ENCODE results near the gene FOXB1.

FOXB1 gene

DNA sequence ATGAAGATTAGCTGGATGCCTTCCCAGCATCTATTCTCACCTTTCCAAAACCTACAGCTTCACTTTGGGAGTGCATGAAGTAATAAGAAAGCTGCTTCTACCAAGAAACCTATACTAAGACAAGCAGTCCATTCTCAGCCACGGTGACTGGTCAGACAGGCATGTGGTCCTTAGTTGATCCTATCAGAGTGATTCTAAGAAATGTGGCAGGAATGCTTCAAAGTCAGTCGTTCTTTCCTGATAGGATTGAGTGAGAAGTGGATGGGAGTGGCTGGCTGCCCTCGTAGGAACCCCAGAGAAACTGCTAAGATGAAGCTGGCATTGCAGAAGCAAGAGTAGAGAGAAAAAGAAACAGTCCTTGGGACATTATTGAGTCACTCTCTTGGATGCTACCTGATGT is 16.6 kb downstream of the FOXB1 start:
- DNase-seq (ENCODE audit: low spot score): no peak

DNA sequence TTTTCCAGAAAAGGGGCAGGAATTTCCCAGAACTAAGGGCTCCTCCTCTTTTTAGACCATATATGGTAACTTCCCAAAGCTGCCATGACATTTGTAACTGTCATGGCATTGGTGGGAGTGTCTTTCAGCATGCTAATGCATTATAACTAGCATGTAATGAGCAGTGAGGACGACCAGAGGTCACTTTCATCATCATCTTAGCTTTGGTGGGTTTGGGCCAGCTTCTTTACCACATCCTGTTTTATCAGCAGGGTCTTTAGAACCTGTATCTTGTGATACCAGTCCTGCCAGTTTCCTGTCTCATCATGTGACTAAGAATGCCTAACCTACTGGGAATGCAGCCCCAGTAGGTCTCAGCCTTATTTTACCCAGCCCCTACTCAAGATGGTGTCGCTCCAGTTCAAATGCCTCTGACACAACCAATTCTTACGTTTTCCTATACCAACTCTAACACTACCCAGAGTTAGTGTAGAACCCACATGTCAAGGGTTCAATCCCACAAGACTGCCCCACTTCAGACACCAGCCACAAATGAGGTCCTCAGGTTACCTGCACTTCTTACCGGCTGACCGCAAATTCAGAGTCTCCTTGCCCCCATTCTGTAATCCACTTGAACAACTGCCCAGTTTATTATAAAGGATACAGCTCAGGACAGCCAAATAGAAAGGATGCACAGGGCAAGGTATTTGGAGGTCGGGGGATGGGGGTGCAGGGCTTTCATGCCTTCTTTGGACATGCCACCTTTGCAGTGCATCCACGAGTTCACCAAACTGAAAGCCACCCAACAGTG is 17.7 kb downstream of the FOXB1 start:
- no peak for DNase-seq (ENCODE audit: low spot score)

DNA sequence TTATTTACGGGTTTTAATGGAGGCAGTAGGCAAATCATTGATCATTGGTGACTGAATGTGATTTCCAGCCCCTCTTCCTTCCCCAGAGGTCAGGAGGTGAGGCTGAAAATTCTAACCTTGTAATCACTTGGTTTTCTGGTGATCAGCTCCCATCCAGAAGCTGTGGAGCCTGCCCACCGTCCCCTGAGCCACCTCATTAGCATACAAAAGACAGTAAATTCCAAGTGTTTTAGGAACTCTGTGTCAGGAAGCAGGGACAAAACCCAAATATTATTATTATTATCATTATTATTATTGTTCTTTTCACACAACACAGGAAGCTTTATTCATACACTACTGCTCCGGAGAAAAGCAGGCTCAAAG is 18.2 kb downstream of the FOXB1 start:
- no peak for DNase-seq (ENCODE audit: low spot score)

DNA sequence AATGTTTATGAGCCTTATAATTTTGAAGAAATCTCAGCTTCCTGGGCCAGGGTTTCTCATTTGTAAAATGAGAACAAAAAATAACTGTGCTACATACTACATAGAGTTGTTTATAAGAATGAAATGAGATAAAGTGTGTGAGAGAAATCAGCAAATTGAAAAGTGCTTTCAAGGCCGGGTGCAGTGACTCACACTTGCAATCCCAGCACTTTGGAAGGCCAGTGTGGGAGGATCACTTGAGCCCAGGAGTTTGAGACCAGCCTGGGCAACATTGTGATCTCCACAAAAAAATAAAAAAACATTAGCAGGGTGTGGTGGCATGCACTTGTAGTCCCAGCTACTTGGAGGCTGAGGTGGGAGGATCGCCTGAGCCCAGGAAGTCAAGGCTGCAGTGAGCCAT is 22.4 kb downstream of the FOXB1 start:
- no peak for DNase-seq (ENCODE audit: low spot score)

DNA sequence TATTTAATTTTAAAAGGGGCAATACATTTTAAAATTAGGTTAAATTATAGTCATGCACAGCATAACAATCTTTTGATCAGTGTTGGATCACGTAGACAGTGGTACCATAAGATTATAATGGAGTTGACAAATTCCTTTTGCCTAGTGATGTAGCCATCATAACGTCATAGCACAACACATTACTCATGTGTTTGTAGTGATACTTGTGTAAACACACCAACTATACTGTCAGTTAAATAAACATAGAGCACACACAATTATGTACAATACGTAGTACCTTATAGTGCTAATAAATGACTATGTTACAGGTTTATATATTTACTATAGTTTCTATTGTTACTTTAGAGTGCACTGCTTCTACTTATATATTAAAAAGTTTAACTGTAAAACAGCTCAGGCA is 31.2 kb downstream of the FOXB1 start:
- DNase-seq (ENCODE audit: low spot score): no peak

DNA sequence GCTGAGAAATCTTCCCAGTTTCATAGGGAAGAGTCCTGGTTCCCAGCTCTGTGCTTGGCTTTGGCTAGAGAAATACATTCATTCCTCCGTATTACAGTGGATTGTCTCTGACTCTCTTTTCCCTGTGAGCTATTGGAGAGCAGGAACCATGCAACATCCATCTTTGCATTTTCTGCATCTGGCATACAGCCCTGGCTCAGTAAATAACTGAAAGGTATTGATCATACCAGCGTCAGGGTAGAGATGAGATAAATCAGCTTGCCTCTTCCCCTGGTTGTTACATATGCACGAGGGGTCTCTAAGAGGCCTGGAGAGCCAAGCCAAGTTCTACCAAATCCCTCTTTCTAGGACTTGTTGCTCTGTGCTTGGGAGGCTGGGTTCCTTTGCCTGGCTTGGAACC is 35.2 kb downstream of the FOXB1 start:
- DNase-seq (ENCODE audit: low spot score): no peak

DNA sequence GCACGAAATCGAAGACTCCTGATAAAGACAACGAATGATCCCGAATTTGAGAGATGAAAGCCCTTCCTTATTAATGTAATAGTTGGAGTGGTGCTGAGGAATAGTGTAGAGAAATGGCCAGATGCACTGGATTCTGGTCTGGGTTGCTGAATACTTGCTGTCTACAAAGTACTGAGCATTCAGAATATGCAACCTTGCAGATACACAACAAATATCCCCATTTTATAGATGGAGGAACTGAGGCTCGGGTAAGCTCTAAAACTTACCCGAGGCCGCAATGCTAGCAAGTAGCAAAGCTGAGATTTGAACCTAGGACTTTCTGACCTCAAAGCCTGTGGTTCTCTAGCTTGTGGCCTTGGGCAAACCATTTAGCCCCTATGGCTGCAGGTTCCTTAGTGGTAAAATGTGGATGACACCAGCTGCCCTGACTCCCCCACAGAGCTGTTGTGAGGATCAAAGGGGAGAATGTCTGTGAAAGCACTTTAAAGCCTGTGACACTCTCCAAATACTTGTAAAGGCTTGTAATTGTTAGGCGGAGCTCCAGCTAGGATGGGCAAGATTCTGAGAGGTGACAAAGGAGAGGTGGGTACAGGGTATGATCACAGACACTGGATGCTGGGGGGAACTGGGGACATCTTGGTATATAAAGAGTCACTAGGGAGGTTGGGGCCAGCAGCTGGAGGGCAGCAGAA is 39.8 kb downstream of the FOXB1 start:
- no peak for DNase-seq (ENCODE audit: low spot score)

DNA sequence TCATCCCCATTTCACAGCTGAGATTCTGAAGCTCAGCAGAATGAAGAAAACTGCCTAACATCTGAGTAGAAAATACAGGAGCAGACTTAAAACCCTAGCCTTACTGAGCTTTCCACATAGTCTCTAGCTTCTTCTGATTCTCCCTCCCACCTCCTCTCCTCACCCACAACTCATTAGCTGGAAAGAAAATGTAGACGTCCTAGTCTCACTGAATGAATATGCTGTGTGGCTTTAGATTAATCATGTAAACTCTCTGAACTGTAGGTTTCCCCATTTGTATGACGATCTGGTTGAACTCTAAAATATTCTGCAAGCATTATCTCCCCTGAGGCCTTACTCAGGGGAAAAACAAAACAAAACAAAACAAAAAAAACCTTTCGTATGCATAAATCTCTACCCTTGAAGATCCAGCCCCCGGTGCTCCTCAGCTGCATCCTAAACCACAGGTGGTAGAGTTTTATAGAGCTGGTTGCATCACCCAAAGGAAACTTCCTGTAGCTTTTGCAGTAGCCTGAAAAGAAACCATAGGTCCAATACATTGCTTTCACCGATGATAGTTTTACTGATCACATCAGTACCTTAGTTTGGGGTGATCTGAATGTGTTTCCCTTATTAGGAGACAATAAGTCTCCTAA is 40.6 kb downstream of the FOXB1 start:
- no peak for DNase-seq (ENCODE audit: low spot score)

DNA sequence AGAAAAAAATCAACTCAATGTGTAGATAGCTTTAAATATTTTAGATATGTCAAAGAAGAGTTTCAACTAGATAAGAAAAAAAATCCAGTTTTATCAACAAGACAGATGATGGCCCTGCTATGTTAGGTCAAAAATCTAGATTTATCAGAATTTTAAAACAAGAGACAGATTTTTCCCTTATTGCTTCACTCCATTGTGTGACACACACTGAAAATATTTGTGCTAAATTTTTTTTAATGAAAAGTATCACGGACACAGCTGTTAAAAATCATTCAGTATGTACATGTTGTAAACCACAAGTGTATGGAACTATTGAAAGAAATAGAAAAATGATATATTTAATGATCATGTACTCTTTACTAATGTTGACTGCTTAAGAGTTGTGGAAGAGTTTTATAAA is 43.6 kb downstream of the FOXB1 start:
- DNase-seq (ENCODE audit: low spot score): no peak

DNA sequence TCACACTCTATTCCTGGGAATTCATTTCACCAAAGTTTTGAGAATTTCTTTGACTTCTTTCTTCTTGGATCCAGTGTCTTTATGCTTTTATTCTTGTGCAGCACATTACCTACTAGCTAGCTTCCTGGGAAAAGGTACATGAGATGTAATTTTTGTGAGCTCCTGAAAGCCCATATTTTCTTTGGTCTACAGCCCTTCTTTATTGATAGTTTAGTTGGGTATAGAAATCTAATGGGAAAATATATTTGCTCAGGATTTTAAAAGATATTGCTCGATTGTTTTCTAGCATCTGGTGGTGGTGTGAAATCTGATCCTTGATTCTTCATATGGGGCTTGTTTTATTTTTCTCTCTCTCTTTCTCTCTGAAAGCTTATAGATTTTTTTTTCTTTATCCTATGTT is 45.8 kb downstream of the FOXB1 start:
- DNase-seq (ENCODE audit: low spot score): no peak

DNA sequence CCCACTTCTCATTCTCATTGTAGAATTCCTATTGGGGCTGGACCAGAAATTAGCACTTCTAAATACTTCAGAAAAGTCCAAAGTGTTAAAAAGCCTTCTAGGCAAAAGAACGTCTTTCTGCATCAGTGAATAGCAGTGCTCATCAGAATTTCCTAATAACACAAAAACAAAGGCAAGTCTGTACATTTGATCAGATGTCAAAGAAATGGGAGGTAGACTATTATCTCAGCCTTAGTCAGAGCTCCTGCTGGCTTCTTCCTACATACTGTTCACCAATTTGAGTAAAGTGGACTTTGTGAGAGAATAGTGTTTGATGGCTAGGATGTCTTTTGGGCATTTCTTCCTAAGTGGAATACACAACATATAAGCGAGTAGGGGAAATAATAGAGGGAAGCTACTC is 48.7 kb downstream of the FOXB1 start:
- no peak for DNase-seq (ENCODE audit: low spot score)

DNA sequence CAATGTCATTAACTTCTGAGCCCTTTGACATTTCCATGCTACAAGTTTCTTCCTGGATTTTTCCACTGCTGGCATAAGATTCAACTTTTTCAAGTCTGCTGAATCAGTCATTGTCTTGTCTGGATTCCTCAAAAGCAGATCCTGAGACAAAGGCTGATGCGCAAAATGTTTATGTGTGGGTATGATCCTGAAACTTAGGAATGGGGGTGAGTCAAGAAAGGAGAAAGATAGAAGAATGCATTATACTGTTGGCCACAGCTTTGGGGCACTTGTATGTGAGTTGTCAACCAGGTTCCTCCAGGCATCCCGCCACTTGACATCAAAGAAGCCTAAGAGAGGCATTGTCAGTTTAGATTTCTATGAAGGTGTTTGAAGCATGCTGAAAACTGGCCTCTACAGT is 50.4 kb downstream of the FOXB1 start:
- no peak for DNase-seq (ENCODE audit: low spot score)

Data from GM03348 (cell line).